ENCODE measurements around the gene EHBP1. TPM values are rescaled to one million over a fixed set of nuclear protein-coding genes. Genes with fewer than 3 reads are reported as not detected.
"Not testable (repeated sequence)": the region's sequence is repeated elsewhere in the genome, so short reads cannot be mapped to it uniquely, and the experiment has no call there.

The EHBP1 gene
- total RNA-seq, 1 experiment from 2014 or later = 14.3 TPM

- no peaks in the 10 kb centered on the region for H3K9me3 ChIP-seq
- H3K36me3 ChIP-seq = peaks cover 8% of the 10 kb centered on the region
- DNase-seq = no peak
- no peaks in the 10 kb centered on the region for H3K27me3 ChIP-seq
- no peak overlapping the region for H3K4me3 ChIP-seq
These were observed 304.0 kb downstream of the EHBP1 start for GRCh38 chr2:63009490-63009889.

- no peak for DNase-seq
- H3K27me3 ChIP-seq = no peaks in the 10 kb centered on the region
- H3K36me3 ChIP-seq = peaks cover 8% of the 10 kb centered on the region
- H3K4me3 ChIP-seq = no peak overlapping the region
- H3K9me3 ChIP-seq = no peaks in the 10 kb centered on the region
These were observed 307.0 kb downstream of the EHBP1 start for GRCh38 chr2:63012541-63012940.

- no peaks in the 10 kb centered on the region for H3K27me3 ChIP-seq
- H3K4me3 ChIP-seq = no peak overlapping the region
- H3K36me3 ChIP-seq = peaks cover 8% of the 10 kb centered on the region
- DNase-seq = no peak
- H3K9me3 ChIP-seq = no peaks in the 10 kb centered on the region
These were observed 307.9 kb downstream of the EHBP1 start for GRCh38 chr2:63013438-63013837.

GRCh38 chr2:63015389-63015788, 309.9 kb downstream of the EHBP1 start:
- no peaks in the 10 kb centered on the region for H3K9me3 ChIP-seq
- no peak overlapping the region for H3K4me3 ChIP-seq
- no peak for DNase-seq
- no peaks in the 10 kb centered on the region for H3K27me3 ChIP-seq
- H3K36me3 ChIP-seq = peaks cover 8% of the 10 kb centered on the region

GRCh38 chr2:63018439-63018838, 312.9 kb downstream of the EHBP1 start:
- H3K9me3 ChIP-seq = no peaks in the 10 kb centered on the region
- H3K27me3 ChIP-seq = no peaks in the 10 kb centered on the region
- peaks cover under 1% of the 10 kb centered on the region; the same call in 1 of the 2 replicates for H3K36me3 ChIP-seq
- no peak overlapping the region for H3K4me3 ChIP-seq
- no peak for DNase-seq

- not testable (repeated sequence) for H3K4me3 ChIP-seq, DNase-seq, H3K9me3 ChIP-seq, H3K36me3 ChIP-seq, H3K27me3 ChIP-seq
These were observed 314.2 kb downstream of the EHBP1 start for GRCh38 chr2:63019686-63020085.

- Histone ChIP-seq H3K4me3 (no peak overlapping the region), H3K27me3 (no peaks in the 10 kb centered on the region), H3K9me3 (no peaks in the 10 kb centered on the region), H3K36me3 (no peaks in the 10 kb centered on the region)
- DNase-seq = peak; percentile 28
These were observed 317.9 kb downstream of the EHBP1 start for GRCh38 chr2:63023444-63023843.

- no peak for DNase-seq
- Histone ChIP-seq H3K4me3 (no peak overlapping the region), H3K27me3 (no peaks in the 10 kb centered on the region), H3K9me3 (no peaks in the 10 kb centered on the region), H3K36me3 (peaks cover 5% of the 10 kb centered on the region; the same call in 1 of the 2 replicates)
These were observed 321.7 kb downstream of the EHBP1 start for GRCh38 chr2:63027220-63027619.

- Histone ChIP-seq H3K27me3 (no peaks in the 10 kb centered on the region), H3K4me3 (no peak overlapping the region), H3K9me3 (no peaks in the 10 kb centered on the region), H3K36me3 (peaks cover 5% of the 10 kb centered on the region; the same call in 1 of the 2 replicates)
- no peak for DNase-seq
These were observed 323.5 kb downstream of the EHBP1 start for GRCh38 chr2:63029058-63029457.

- peaks cover under 1% of the 10 kb centered on the region; the same call in 1 of the 2 replicates for H3K36me3 ChIP-seq
- no peaks in the 10 kb centered on the region for H3K9me3 ChIP-seq
- H3K4me3 ChIP-seq = no peak overlapping the region
- H3K27me3 ChIP-seq = no peaks in the 10 kb centered on the region
- no peak for DNase-seq
These were observed 329.0 kb downstream of the EHBP1 start for GRCh38 chr2:63034526-63034925.

- no peak for DNase-seq
- H3K9me3 ChIP-seq = no peaks in the 10 kb centered on the region
- no peaks in the 10 kb centered on the region for H3K36me3 ChIP-seq
- no peaks in the 10 kb centered on the region for H3K27me3 ChIP-seq
- no peak overlapping the region for H3K4me3 ChIP-seq
These were observed 329.7 kb downstream of the EHBP1 start for GRCh38 chr2:63035169-63035568.

GRCh38 chr2:63035660-63036059, 330.1 kb downstream of the EHBP1 start:
- no peaks in the 10 kb centered on the region for H3K36me3 ChIP-seq
- no peak for DNase-seq
- no peaks in the 10 kb centered on the region for H3K9me3 ChIP-seq
- no peaks in the 10 kb centered on the region for H3K27me3 ChIP-seq
- H3K4me3 ChIP-seq = no peak overlapping the region

- no peak for DNase-seq
- Histone ChIP-seq H3K36me3 (no peaks in the 10 kb centered on the region), H3K27me3 (no peaks in the 10 kb centered on the region), H3K9me3 (no peaks in the 10 kb centered on the region), H3K4me3 (no peak overlapping the region)
These were observed 332.5 kb downstream of the EHBP1 start for GRCh38 chr2:63038034-63038433.

GRCh38 chr2:63040586-63040985, 335.1 kb downstream of the EHBP1 start:
- no peak for DNase-seq
- H3K36me3 ChIP-seq = no peaks in the 10 kb centered on the region
- no peaks in the 10 kb centered on the region for H3K27me3 ChIP-seq
- H3K4me3 ChIP-seq = no peak overlapping the region
- no peaks in the 10 kb centered on the region for H3K9me3 ChIP-seq

GRCh38 chr2:63041592-63041991, 336.1 kb downstream of the EHBP1 start:
- H3K36me3 ChIP-seq = no peaks in the 10 kb centered on the region
- H3K4me3 ChIP-seq = no peak overlapping the region
- H3K27me3 ChIP-seq = no peaks in the 10 kb centered on the region
- H3K9me3 ChIP-seq = no peaks in the 10 kb centered on the region
- DNase-seq = no peak

GRCh38 chr2:63044362-63045327, 339.1 kb downstream of the EHBP1 start:
- no peak for DNase-seq
- no peaks in the 10 kb centered on the region for H3K27me3 ChIP-seq
- no peak overlapping the region for H3K4me3 ChIP-seq
- no peaks in the 10 kb centered on the region for H3K9me3 ChIP-seq
- no peaks in the 10 kb centered on the region for H3K36me3 ChIP-seq

GRCh38 chr2:63046552-63046951, 341.0 kb downstream of the EHBP1 start:
- H3K27me3 ChIP-seq = no peaks in the 10 kb centered on the region
- H3K36me3 ChIP-seq = no peaks in the 10 kb centered on the region
- H3K9me3 ChIP-seq = no peaks in the 10 kb centered on the region
- H3K4me3 ChIP-seq = no peak overlapping the region
- no peak for DNase-seq

- H3K36me3 ChIP-seq = no peaks in the 10 kb centered on the region
- no peak overlapping the region for H3K4me3 ChIP-seq
- no peak for DNase-seq
- H3K9me3 ChIP-seq = no peaks in the 10 kb centered on the region
- no peaks in the 10 kb centered on the region for H3K27me3 ChIP-seq
These were observed 341.4 kb downstream of the EHBP1 start for GRCh38 chr2:63046961-63047320.
